22Rv1 (cell line): Measurements from ENCODE around the gene HCN1.

Experiments used
- CTCF ChIP-seq: fragments of 450-650 bp; IDR thresholded peaks from 2 replicates; pipeline ENCODE4 v1.5.1; 2017; ENCODE audit warnings: mild to moderate bottlenecking
- ZFX ChIP-seq: fragments of 450-650 bp; IDR thresholded peaks from 2 replicates; pipeline ENCODE4 v1.6.1; 2017; ENCODE audit warnings: antibody characterized with exemption, borderline replicate concordance

GRCh38 chr5:45697201-45697600 is 1.0 kb upstream of the HCN1 start:
- no peak for TF ChIP-seq CTCF
- no peak for TF ChIP-seq ZFX
